Measurements from ENCODE around the gene EXOC5. TPM values are rescaled to one million over a fixed set of nuclear protein-coding genes. Genes with fewer than 3 reads are reported as not detected.
A peak's percentile ranks its signal among the peaks of the same experiment; 100 is the strongest.

Gene EXOC5
- total and polyA plus RNA-seq, 4 donors, result 58.1 to 88.6 (median 75.3) TPM

DNA sequence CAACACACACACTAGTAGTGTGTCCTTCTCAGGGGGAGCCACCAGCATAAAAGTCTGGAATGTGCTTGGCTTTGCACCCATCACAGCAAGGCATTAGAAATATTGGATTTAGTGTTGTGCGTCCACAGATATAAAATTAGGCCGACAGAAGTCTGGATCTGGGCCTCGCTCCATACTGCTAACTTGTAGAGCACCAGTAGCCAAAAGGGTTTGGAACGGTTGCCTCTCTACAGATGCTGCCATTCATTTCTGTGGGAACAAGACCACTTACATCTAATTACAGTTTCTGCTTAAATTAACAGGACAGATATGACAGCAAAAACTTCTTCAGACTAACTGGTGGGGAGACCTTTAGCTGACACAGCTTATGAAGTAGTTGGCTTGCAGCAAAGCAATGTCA, 94.2 kb downstream of the EXOC5 start:
- DNase-seq (ENCODE audit: low read depth in 4 of 6, low spot score in 6 of 6), result peak in 2 of 6 donors; percentile 54 to 89
- H3K4me3 ChIP-seq (ENCODE audit: low read depth, low read length), result no peak overlapping the region

DNA sequence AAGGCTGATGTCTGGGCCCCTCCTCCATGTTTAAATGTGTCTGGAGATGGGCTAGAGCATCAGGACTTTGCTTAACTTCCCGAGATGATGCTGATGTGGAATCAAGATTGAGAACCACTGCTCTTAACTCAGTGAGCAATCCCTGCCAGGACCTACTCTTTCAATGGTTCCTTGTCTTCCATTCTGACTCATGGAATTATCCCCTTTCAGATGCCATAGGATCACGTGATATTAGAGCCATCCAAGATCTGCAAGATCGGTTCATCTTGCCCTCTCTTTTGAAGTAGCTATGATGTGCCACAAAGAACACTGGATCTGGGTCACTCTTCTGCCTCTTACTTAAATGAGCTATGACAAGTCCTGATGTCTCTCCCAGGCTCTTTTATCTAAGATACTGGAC, 96.8 kb downstream of the EXOC5 start:
- WGBS (ENCODE audit: insufficient coverage), result 90% methylated on average over 3 of the region's 3 CpGs

More for the DNA sequence above, 94.2 kb downstream of the EXOC5 start:
- H3K27me3 ChIP-seq (ENCODE audit: control insufficient read depth, insufficient read depth, low read length), result no peaks in the 10 kb centered on the region
- 66% methylated on average over 2 of the region's 4 CpGs for WGBS (ENCODE audit: insufficient coverage)
- no peaks in the 10 kb centered on the region for H3K36me3 ChIP-seq (ENCODE audit: control insufficient read depth, insufficient read depth, low read length)
- H3K27ac ChIP-seq (ENCODE audit: low read depth, low read length), result no peak overlapping the region
- no peaks in the 10 kb centered on the region for H3K4me1 ChIP-seq (ENCODE audit: control insufficient read depth, insufficient read depth, low read length)
- H3K9me3 ChIP-seq (ENCODE audit: control insufficient read depth, insufficient read depth, low read length), result no peaks in the 10 kb centered on the region

GRCh38 chr14:57171363-57171762, 97.3 kb downstream of the EXOC5 start:
- Histone ChIP-seq H3K9me3 (ENCODE audit: control insufficient read depth, insufficient read depth, low read length) (no peaks in the 10 kb centered on the region), H3K4me1 (ENCODE audit: control insufficient read depth, insufficient read depth, low read length) (no peaks in the 10 kb centered on the region), H3K36me3 (ENCODE audit: control insufficient read depth, insufficient read depth, low read length) (no peaks in the 10 kb centered on the region), H3K27me3 (ENCODE audit: control insufficient read depth, insufficient read depth, low read length) (no peaks in the 10 kb centered on the region), H3K4me3 (ENCODE audit: low read depth, low read length) (no peak overlapping the region), H3K27ac (ENCODE audit: low read depth, low read length) (no peak overlapping the region)
- DNase-seq (ENCODE audit: low read depth in 4 of 6, low spot score in 6 of 6), result peak in 1 of 6 donors; percentile 69
- 100% methylated on average over 2 of the region's 5 CpGs for WGBS (ENCODE audit: insufficient coverage)

More for the DNA sequence above, 96.8 kb downstream of the EXOC5 start:
- H3K36me3 ChIP-seq (ENCODE audit: control insufficient read depth, insufficient read depth, low read length), result no peaks in the 10 kb centered on the region
- no peaks in the 10 kb centered on the region for H3K9me3 ChIP-seq (ENCODE audit: control insufficient read depth, insufficient read depth, low read length)
- H3K4me1 ChIP-seq (ENCODE audit: control insufficient read depth, insufficient read depth, low read length), result no peaks in the 10 kb centered on the region
- no peak overlapping the region for H3K27ac ChIP-seq (ENCODE audit: low read depth, low read length)
- H3K27me3 ChIP-seq (ENCODE audit: control insufficient read depth, insufficient read depth, low read length), result no peaks in the 10 kb centered on the region
- H3K4me3 ChIP-seq (ENCODE audit: low read depth, low read length), result no peak overlapping the region
- DNase-seq (ENCODE audit: low read depth in 4 of 6, low spot score in 6 of 6), result no peak

DNA sequence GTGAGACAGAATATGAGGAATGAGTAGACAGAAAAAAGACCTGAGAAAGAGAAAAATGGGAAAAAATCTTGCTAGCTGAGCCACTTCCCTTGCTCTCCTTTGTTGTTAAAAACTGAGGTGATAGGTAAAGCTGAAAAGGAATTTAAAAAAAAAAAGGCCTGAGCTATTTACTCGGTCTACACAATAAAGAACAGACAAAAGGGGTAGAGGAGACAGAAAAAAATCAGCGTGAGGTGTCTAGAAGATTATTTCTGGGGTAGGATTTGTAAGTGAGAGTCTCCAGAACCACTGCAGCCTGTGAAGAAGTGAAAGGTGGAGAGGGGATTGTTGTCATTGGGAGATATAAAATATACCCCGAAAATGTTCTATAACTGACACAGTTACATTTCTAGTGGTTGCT, 98.8 kb downstream of the EXOC5 start:
- DNase-seq (ENCODE audit: low read depth in 4 of 6, low spot score in 6 of 6), result no peak
- Histone ChIP-seq H3K27me3 (ENCODE audit: control insufficient read depth, insufficient read depth, low read length) (no peaks in the 10 kb centered on the region), H3K36me3 (ENCODE audit: control insufficient read depth, insufficient read depth, low read length) (no peaks in the 10 kb centered on the region), H3K4me1 (ENCODE audit: control insufficient read depth, insufficient read depth, low read length) (no peaks in the 10 kb centered on the region), H3K9me3 (ENCODE audit: control insufficient read depth, insufficient read depth, low read length) (no peaks in the 10 kb centered on the region), H3K4me3 (ENCODE audit: low read depth, low read length) (no peak overlapping the region), H3K27ac (ENCODE audit: low read depth, low read length) (no peak overlapping the region)
- 20% methylated on average over 1 of the region's 3 CpGs for WGBS (ENCODE audit: insufficient coverage)

GRCh38 chr14:57168138-57168679, 100.5 kb downstream of the EXOC5 start:
- Histone ChIP-seq H3K27me3 (ENCODE audit: control insufficient read depth, insufficient read depth, low read length) (no peaks in the 10 kb centered on the region), H3K9me3 (ENCODE audit: control insufficient read depth, insufficient read depth, low read length) (no peaks in the 10 kb centered on the region), H3K4me3 (ENCODE audit: low read depth, low read length) (no peak overlapping the region), H3K27ac (ENCODE audit: low read depth, low read length) (no peak overlapping the region), H3K36me3 (ENCODE audit: control insufficient read depth, insufficient read depth, low read length) (no peaks in the 10 kb centered on the region), H3K4me1 (ENCODE audit: control insufficient read depth, insufficient read depth, low read length) (no peaks in the 10 kb centered on the region)
- WGBS (ENCODE audit: insufficient coverage), result no CpG with 5 or more reads among the region's 2 CpGs
- DNase-seq (ENCODE audit: low read depth in 4 of 6, low spot score in 6 of 6), result no peak

GRCh38 chr14:57161583-57162234, 107.0 kb downstream of the EXOC5 start:
- no peak overlapping the region for H3K4me3 ChIP-seq (ENCODE audit: low read depth, low read length)
- peak in 2 of 6 donors; percentile 32 to 66 for DNase-seq (ENCODE audit: low read depth in 4 of 6, low spot score in 6 of 6)
- H3K27me3 ChIP-seq (ENCODE audit: control insufficient read depth, insufficient read depth, low read length), result no peaks in the 10 kb centered on the region
- no peaks in the 10 kb centered on the region for H3K4me1 ChIP-seq (ENCODE audit: control insufficient read depth, insufficient read depth, low read length)
- no CpG with 5 or more reads among the region's 8 CpGs for WGBS (ENCODE audit: insufficient coverage)
- no peaks in the 10 kb centered on the region for H3K36me3 ChIP-seq (ENCODE audit: control insufficient read depth, insufficient read depth, low read length)
- no peak overlapping the region for H3K27ac ChIP-seq (ENCODE audit: low read depth, low read length)
- no peaks in the 10 kb centered on the region for H3K9me3 ChIP-seq (ENCODE audit: control insufficient read depth, insufficient read depth, low read length)

GRCh38 chr14:57160333-57160732, 108.4 kb downstream of the EXOC5 start:
- Histone ChIP-seq H3K27ac (ENCODE audit: low read depth, low read length) (no peak overlapping the region), H3K27me3 (ENCODE audit: control insufficient read depth, insufficient read depth, low read length) (no peaks in the 10 kb centered on the region), H3K4me1 (ENCODE audit: control insufficient read depth, insufficient read depth, low read length) (no peaks in the 10 kb centered on the region), H3K4me3 (ENCODE audit: low read depth, low read length) (no peak overlapping the region), H3K9me3 (ENCODE audit: control insufficient read depth, insufficient read depth, low read length) (no peaks in the 10 kb centered on the region), H3K36me3 (ENCODE audit: control insufficient read depth, insufficient read depth, low read length) (no peaks in the 10 kb centered on the region)
- no peak for DNase-seq (ENCODE audit: low read depth in 4 of 6, low spot score in 6 of 6)
- 78% methylated on average over 4 of the region's 6 CpGs for WGBS (ENCODE audit: insufficient coverage)

DNA sequence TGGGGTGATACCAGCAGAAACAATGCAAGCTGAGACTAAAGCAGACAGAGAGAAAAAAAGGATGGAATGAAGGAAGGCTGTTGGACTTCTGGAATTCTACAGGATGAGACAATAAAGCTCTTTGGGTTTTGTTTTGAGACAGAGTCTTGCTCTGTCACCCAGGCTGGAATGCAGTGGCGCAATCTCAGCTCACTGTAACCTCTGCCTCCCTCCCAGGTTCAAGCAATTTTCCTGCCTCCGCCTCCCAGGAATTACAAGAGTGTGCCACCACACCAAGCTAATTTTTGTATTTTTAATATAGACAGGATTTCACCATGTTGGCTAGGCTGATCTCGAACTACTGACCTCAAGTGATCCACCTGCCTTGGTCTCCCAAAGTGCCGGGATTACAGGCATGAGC, 115.4 kb downstream of the EXOC5 start:
- Histone ChIP-seq H3K36me3 (ENCODE audit: control insufficient read depth, insufficient read depth, low read length) (no peaks in the 10 kb centered on the region), H3K4me1 (ENCODE audit: control insufficient read depth, insufficient read depth, low read length) (no peaks in the 10 kb centered on the region), H3K27ac (ENCODE audit: low read depth, low read length) (no peak overlapping the region), H3K27me3 (ENCODE audit: control insufficient read depth, insufficient read depth, low read length) (no peaks in the 10 kb centered on the region), H3K9me3 (ENCODE audit: control insufficient read depth, insufficient read depth, low read length) (no peaks in the 10 kb centered on the region), H3K4me3 (ENCODE audit: low read depth, low read length) (no peak overlapping the region)
- WGBS (ENCODE audit: insufficient coverage), result 90% methylated on average over 2 of the region's 4 CpGs
- DNase-seq (ENCODE audit: low read depth in 4 of 6, low spot score in 6 of 6), result no peak

All from spinal cord (tissue), 10 donors.